Endodermal cell (in vitro differentiated cells): Measurements from ENCODE around the gene HS1BP3. TPM values are rescaled to one million over a fixed set of nuclear protein-coding genes. Genes with fewer than 3 reads are reported as not detected.

ENCODE experiments used
- DNase-seq: peaks from one replicate; pipeline ENCODE4 v3.0.0-alpha.2; 2017
- H3K27ac ChIP-seq: 2 replicates; pipeline ENCODE4 v1.5.1; 2013; ENCODE audit warnings: mild to moderate bottlenecking, low read depth, low read length, moderate library complexity
- H3K27me3 ChIP-seq: 2 replicates; pipeline ENCODE4 v1.6.1; 2013; ENCODE audit warnings: mild to moderate bottlenecking, low read length, moderate library complexity; ENCODE audit not compliant: insufficient read depth, control insufficient read depth, poor library complexity, severe bottlenecking
- H3K36me3 ChIP-seq: 2 replicates; pipeline ENCODE4 v1.7.0; 2013; ENCODE audit warnings: mild to moderate bottlenecking, low read length, moderate library complexity; ENCODE audit not compliant: control insufficient read depth, insufficient read depth
- H3K4me1 ChIP-seq: one replicate; pipeline ENCODE4 v1.7.0; 2013; ENCODE audit warnings: low read length; ENCODE audit not compliant: control insufficient read depth, insufficient read depth
- H3K4me3 ChIP-seq: 2 replicates; pipeline ENCODE4 v1.5.1; 2013; ENCODE audit warnings: mild to moderate bottlenecking, low read length, moderate library complexity
- H3K9ac ChIP-seq: 2 replicates; pipeline ENCODE4 v1.6.1; 2013; ENCODE audit warnings: mild to moderate bottlenecking, low read length, moderate library complexity; ENCODE audit not compliant: poor library complexity, severe bottlenecking; ENCODE audit errors: extremely low read depth
- H3K9me3 ChIP-seq: 2 replicates; pipeline ENCODE4 v1.6.1; 2013; ENCODE audit warnings: mild to moderate bottlenecking, low read length, moderate library complexity; ENCODE audit not compliant: control insufficient read depth
- H3K27ac Mint-ChIP-seq: 2 replicates; pipeline ENCODE4 v1.8.0; 2020; ENCODE audit warnings: mixed read lengths
- H3K27me3 Mint-ChIP-seq: 2 replicates; pipeline ENCODE4 v1.8.0; 2021; ENCODE audit warnings: mild to moderate bottlenecking, mixed read lengths; ENCODE audit not compliant: insufficient read depth
- H3K36me3 Mint-ChIP-seq: 2 replicates; pipeline ENCODE4 v1.8.0; 2020; ENCODE audit warnings: low read depth, mixed read lengths
- H3K4me1 Mint-ChIP-seq: 2 replicates; pipeline ENCODE4 v1.8.0; 2020; ENCODE audit warnings: mixed read lengths
- H3K4me3 Mint-ChIP-seq: 2 replicates; pipeline ENCODE4 v1.8.0; 2020; ENCODE audit warnings: mild to moderate bottlenecking, moderate library complexity, mixed read lengths
- H3K9me3 Mint-ChIP-seq: 2 replicates; pipeline ENCODE4 v1.8.0; 2020; ENCODE audit warnings: mild to moderate bottlenecking, mixed read lengths
- CTCF ChIP-seq: fragments of 200-600 bp; sonication (generic); conservative IDR thresholded peaks from 2 replicates; pipeline ENCODE4 v1.5.0; 2021; ENCODE audit warnings: antibody characterized with exemption, mild to moderate bottlenecking
- WGBS, 2 experiments: methylation state at CpG; one replicate each; pipeline versions ENCODE4 v1.1.5 to v1.1.7; 2013; ENCODE audit warnings: missing lambda C conversion rate in 2 of 2, mixed read lengths in 1 of 2; ENCODE audit not compliant: insufficient coverage in 1 of 2, insufficient read length in 1 of 2; 5-methylcytosine and 5-hydroxymethylcytosine counted together
- total RNA-seq, 2 donors: library from RNA; stranded (reverse); fragmentation: NEBNext Ultra II Directional in 1 of 2; extraction: Animal tissue kit (Norgen Biotek cat#: 25700) in 1 of 2; gene quantifications; 2 replicates in 1 of 2; 3 replicates in 1 of 2; pipeline ENCODE4 v1.2.1, GENCODE V29; 2021

Gene HS1BP3
- total RNA-seq, 2 donors from 2014 or later, result 23.0 to 26.2 TPM

GRCh38 chr2:20615466-20616241, 35.2 kb downstream of the HS1BP3 start:
- no peak for TF ChIP-seq CTCF
- Mint-ChIP-seq H3K36me3 (peaks cover 9% of the 10 kb centered on the region), H3K4me1 (peaks cover 18% of the 10 kb centered on the region), H3K27ac (no peak overlapping the region), H3K27me3 (peaks cover 4% of the 10 kb centered on the region), H3K4me3 (no peak overlapping the region), H3K9me3 (no peaks in the 10 kb centered on the region)
- Histone ChIP-seq H3K4me1 (peaks cover 24% of the 10 kb centered on the region), H3K27me3 (no peaks in the 10 kb centered on the region), H3K9ac (no peak overlapping the region), H3K9me3 (no peaks in the 10 kb centered on the region), H3K4me3 (no peak overlapping the region), H3K27ac (no peak overlapping the region), H3K36me3 (no peaks in the 10 kb centered on the region)
- WGBS, 2 experiments, result 80 to 83% methylated on average over 7 to 9 of the region's 9 CpGs
- peak; percentile 41 for DNase-seq

GRCh38 chr2:20615068-20615465, 35.8 kb downstream of the HS1BP3 start:
- H3K4me1 Mint-ChIP-seq, result peaks cover 18% of the 10 kb centered on the region
- Histone ChIP-seq H3K36me3 (no peaks in the 10 kb centered on the region), H3K4me3 (no peak overlapping the region), H3K4me1 (peaks cover 24% of the 10 kb centered on the region), H3K27ac (peak overlapping the region; percentile 52), H3K27me3 (no peaks in the 10 kb centered on the region), H3K9me3 (no peaks in the 10 kb centered on the region), H3K9ac (no peak overlapping the region)
- no peaks in the 10 kb centered on the region for H3K9me3 Mint-ChIP-seq
- H3K36me3 Mint-ChIP-seq, result peaks cover 4% of the 10 kb centered on the region
- WGBS, 2 experiments, result 78 to 100% methylated on average over 2 to 6 of the region's 6 CpGs
- peaks cover 4% of the 10 kb centered on the region for H3K27me3 Mint-ChIP-seq
- no peak overlapping the region for H3K27ac Mint-ChIP-seq
- TF ChIP-seq CTCF, result peak; percentile 45
- DNase-seq, result peak; percentile 44
- no peak overlapping the region for H3K4me3 Mint-ChIP-seq

- H3K27me3 Mint-ChIP-seq, result peaks cover 4% of the 10 kb centered on the region
- H3K4me3 Mint-ChIP-seq, result no peak overlapping the region
- Histone ChIP-seq H3K9me3 (no peaks in the 10 kb centered on the region), H3K4me3 (no peak overlapping the region), H3K4me1 (peaks cover 24% of the 10 kb centered on the region), H3K27me3 (no peaks in the 10 kb centered on the region), H3K27ac (peak overlapping the region; percentile 52), H3K9ac (no peak overlapping the region), H3K36me3 (no peaks in the 10 kb centered on the region)
- peaks cover 18% of the 10 kb centered on the region for H3K4me1 Mint-ChIP-seq
- 46 to 48% methylated on average over 14 of the region's 14 CpGs for WGBS, 2 experiments
- peak overlapping the region; percentile 24 for H3K27ac Mint-ChIP-seq
- no peak for TF ChIP-seq CTCF
- DNase-seq, result peak; percentile 88
- no peaks in the 10 kb centered on the region for H3K9me3 Mint-ChIP-seq
- no peaks in the 10 kb centered on the region for H3K36me3 Mint-ChIP-seq
Measured at GRCh38 chr2:20614201-20615067, 36.5 kb downstream of the HS1BP3 start.
